ENCODE results near the gene ZNF234. TPM values are rescaled to one million over a fixed set of nuclear protein-coding genes. Genes with fewer than 3 reads are reported as not detected.
"Not testable (repeated sequence)": the region's sequence is repeated elsewhere in the genome, so short reads cannot be mapped to it uniquely, and the experiment has no call there.

Gene ZNF234
- total RNA-seq, 4 donors from 2014 or later: 8.1 to 12.7 (median 11.3) TPM

- Histone ChIP-seq H3K27me3 (no peaks in the 10 kb centered on the region), H3K4me3 (replicated peaks in 1 of 3) (no peak overlapping the region), H3K9me3 (no peaks in the 10 kb centered on the region), H3K4me1 (no peaks in the 10 kb centered on the region), H3K36me3 (no peaks in the 10 kb centered on the region), H3K27ac (no peak overlapping the region)
- intact Hi-C loops (cut with DNase I): no loop called here
- no peak for DNase-seq
- no peak for TF ChIP-seq CTCF (IDR thresholded peaks at IDR 0.05)
- no peak for TF ChIP-seq POLR2A (IDR thresholded peaks at IDR 0.05)
These were observed 55.4 kb downstream of the ZNF234 start for GRCh38 chr19:44196772-44197171.

GRCh38 chr19:44202470-44202869, 61.1 kb downstream of the ZNF234 start:
- no peaks in the 10 kb centered on the region for H3K4me1 ChIP-seq
- 84 to 88% methylated on average over 1 of the region's 1 CpG for WGBS, 2 donors
- no peak for DNase-seq
- H3K4me3 ChIP-seq (replicated peaks in 1 of 3): no peak overlapping the region
- intact Hi-C loops (cut with DNase I): no loop called here
- H3K27me3 ChIP-seq: no peaks in the 10 kb centered on the region
- H3K9me3 ChIP-seq: no peaks in the 10 kb centered on the region
- no peak for TF ChIP-seq POLR2A (IDR thresholded peaks at IDR 0.05)
- no peak for TF ChIP-seq CTCF (IDR thresholded peaks at IDR 0.05)
- H3K27ac ChIP-seq: no peak overlapping the region
- no peaks in the 10 kb centered on the region for H3K36me3 ChIP-seq

- intact Hi-C loops (cut with DNase I): no loop called here
- Histone ChIP-seq H3K27me3 (no peaks in the 10 kb centered on the region), H3K36me3 (no peaks in the 10 kb centered on the region), H3K27ac (no peak overlapping the region), H3K4me3 (replicated peaks in 1 of 3) (no peak overlapping the region), H3K4me1 (no peaks in the 10 kb centered on the region), H3K9me3 (no peaks in the 10 kb centered on the region)
- TF ChIP-seq POLR2A (IDR thresholded peaks at IDR 0.05) (no peak), CTCF (IDR thresholded peaks at IDR 0.05) (no peak)
- WGBS, 2 donors: 88 to 91% methylated on average over 2 of the region's 2 CpGs
- DNase-seq: no peak
These were observed 61.6 kb downstream of the ZNF234 start for GRCh38 chr19:44202974-44203373.

GRCh38 chr19:44203877-44204276, 62.5 kb downstream of the ZNF234 start:
- H3K4me3 ChIP-seq (replicated peaks in 1 of 3); H3K27ac ChIP-seq; H3K9me3 ChIP-seq; H3K36me3 ChIP-seq; H3K27me3 ChIP-seq; intact Hi-C loops (cut with DNase I); DNase-seq; H3K4me1 ChIP-seq: not testable (repeated sequence)
- 90 to 97% methylated on average over 4 to 14 of the region's 31 CpGs for WGBS, 2 donors

GRCh38 chr19:44204772-44205171, 63.4 kb downstream of the ZNF234 start:
- no peak for DNase-seq
- Histone ChIP-seq H3K4me3 (replicated peaks in 1 of 3) (no peak overlapping the region), H3K9me3 (no peaks in the 10 kb centered on the region), H3K27ac (no peak overlapping the region), H3K4me1 (no peaks in the 10 kb centered on the region), H3K36me3 (no peaks in the 10 kb centered on the region), H3K27me3 (no peaks in the 10 kb centered on the region)
- intact Hi-C loops (cut with DNase I): no loop called here
- 73 to 75% methylated on average over 2 of the region's 2 CpGs for WGBS, 2 donors
- TF ChIP-seq POLR2A (IDR thresholded peaks at IDR 0.05): no peak
- no peak for TF ChIP-seq CTCF (IDR thresholded peaks at IDR 0.05)
